Vagina (tissue), 2 donors: ENCODE data around the gene FAM9C. TPM values are rescaled to one million over a fixed set of nuclear protein-coding genes. Genes with fewer than 3 reads are reported as not detected.

Source experiments
- DNase-seq, 2 donors: peaks; one replicate each; pipeline ENCODE4 v3.0.0-alpha.2; 2017; ENCODE audit errors: extremely low spot score in 2 of 2
- H3K27ac ChIP-seq: fragments of 200-600 bp; sonication (generic); one replicate; pipeline ENCODE4 v1.5.1; 2019
- H3K27me3 ChIP-seq: fragments of 200-600 bp; sonication (generic); one replicate; pipeline ENCODE4 v1.5.1; 2019
- H3K36me3 ChIP-seq, 2 donors: fragments of 200-600 bp; sonication (generic); one replicate each; pipeline ENCODE4 v1.5.1; 2017 to 2019
- H3K4me1 ChIP-seq: fragments of 200-600 bp; sonication (generic); one replicate; pipeline ENCODE4 v1.5.1; 2019
- H3K4me3 ChIP-seq, 2 donors: fragments of 200-600 bp; sonication (generic); 1 replicate in 1 of 2; 2 replicates in 1 of 2; pipeline ENCODE4 v1.5.1; 2016 to 2019
- H3K9me3 ChIP-seq: fragments of 200-600 bp; sonication (generic); one replicate; pipeline ENCODE4 v1.5.1; 2019
- POLR2A ChIP-seq, 2 donors: fragments of 450-650 bp; IDR thresholded peaks; one replicate each; pipeline ENCODE4 v1.6.1; 2017; ENCODE audit warnings: antibody characterized with exemption in 2 of 2, mild to moderate bottlenecking in 2 of 2, moderate library complexity in 2 of 2
- POLR2AphosphoS5 ChIP-seq, 2 donors: sonication (generic); formaldehyde crosslinking; IDR thresholded peaks; one replicate each; pipeline ENCODE4 v1.9.0; 2017; ENCODE audit warnings: antibody characterized with exemption in 2 of 2, mild to moderate bottlenecking in 2 of 2, low read depth in 1 of 2; ENCODE audit not compliant: insufficient read depth in 1 of 2
- intact Hi-C: fragments of 100-400 bp; cut with DNase I; formaldehyde crosslinking; loops from one replicate; pipeline ENCODE4 v1.15.1; 2023
- total RNA-seq: library from RNA; depleted of rRNA; stranded (reverse); fragments of >200 nt; gene quantifications from one replicate; pipeline ENCODE4 v1.2.3, GENCODE V29; 2016
- TF ChIP-seq, protein P1 (sequence below), 3 experiments: fragments of 450-650 bp in 2 of 3; fragments of 200-600 bp in 1 of 3; sonication (generic) in 1 of 3; IDR thresholded peaks; one replicate each; pipeline ENCODE4 v1.5.1; 2017 to 2019; ENCODE audit warnings: antibody characterized with exemption in 3 of 3, mild to moderate bottlenecking in 2 of 3, moderate library complexity in 2 of 3

Gene FAM9C
- total RNA-seq, 1 donor from 2014 or later: not detected

- Histone ChIP-seq H3K27ac (no peak overlapping the region), H3K27me3 (no peaks in the 10 kb centered on the region), H3K4me1 (no peaks in the 10 kb centered on the region), H3K4me3 (no peak overlapping the region), H3K9me3 (no peaks in the 10 kb centered on the region), H3K36me3 (no peaks in the 10 kb centered on the region)
- intact Hi-C loops: no loop called here
- TF ChIP-seq POLR2A (IDR thresholded peaks at IDR 0.05): no peak
- TF ChIP-seq, protein P1, sequence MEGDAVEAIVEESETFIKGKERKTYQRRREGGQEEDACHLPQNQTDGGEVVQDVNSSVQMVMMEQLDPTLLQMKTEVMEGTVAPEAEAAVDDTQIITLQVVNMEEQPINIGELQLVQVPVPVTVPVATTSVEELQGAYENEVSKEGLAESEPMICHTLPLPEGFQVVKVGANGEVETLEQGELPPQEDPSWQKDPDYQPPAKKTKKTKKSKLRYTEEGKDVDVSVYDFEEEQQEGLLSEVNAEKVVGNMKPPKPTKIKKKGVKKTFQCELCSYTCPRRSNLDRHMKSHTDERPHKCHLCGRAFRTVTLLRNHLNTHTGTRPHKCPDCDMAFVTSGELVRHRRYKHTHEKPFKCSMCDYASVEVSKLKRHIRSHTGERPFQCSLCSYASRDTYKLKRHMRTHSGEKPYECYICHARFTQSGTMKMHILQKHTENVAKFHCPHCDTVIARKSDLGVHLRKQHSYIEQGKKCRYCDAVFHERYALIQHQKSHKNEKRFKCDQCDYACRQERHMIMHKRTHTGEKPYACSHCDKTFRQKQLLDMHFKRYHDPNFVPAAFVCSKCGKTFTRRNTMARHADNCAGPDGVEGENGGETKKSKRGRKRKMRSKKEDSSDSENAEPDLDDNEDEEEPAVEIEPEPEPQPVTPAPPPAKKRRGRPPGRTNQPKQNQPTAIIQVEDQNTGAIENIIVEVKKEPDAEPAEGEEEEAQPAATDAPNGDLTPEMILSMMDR (IDR thresholded peaks at IDR 0.05): no peak
- no peak for TF ChIP-seq POLR2AphosphoS5 (IDR thresholded peaks at IDR 0.05; ENCODE audit: insufficient read depth in 1 of 2, low read depth in 1 of 2)
- no peak for DNase-seq
Measured at GRCh38 chrX:13050151-13050550, 5.7 kb upstream of the FAM9C start.

GRCh38 chrX:13048280-13048679 lies 3.9 kb upstream of the FAM9C start:
- Histone ChIP-seq H3K27me3 (no peaks in the 10 kb centered on the region), H3K4me3 (no peak overlapping the region), H3K4me1 (no peaks in the 10 kb centered on the region), H3K36me3 (no peaks in the 10 kb centered on the region), H3K9me3 (no peaks in the 10 kb centered on the region), H3K27ac (no peak overlapping the region)
- intact Hi-C loops: no loop called here
- TF ChIP-seq POLR2AphosphoS5 (IDR thresholded peaks at IDR 0.05; ENCODE audit: insufficient read depth in 1 of 2, low read depth in 1 of 2) (no peak), POLR2A (IDR thresholded peaks at IDR 0.05) (no peak)
- TF ChIP-seq, protein P1 (IDR thresholded peaks at IDR 0.05): no peak
- no peak for DNase-seq

- TF ChIP-seq POLR2AphosphoS5 (IDR thresholded peaks at IDR 0.05; ENCODE audit: insufficient read depth in 1 of 2, low read depth in 1 of 2): no peak
- TF ChIP-seq, protein P1 (IDR thresholded peaks at IDR 0.05): no peak
- TF ChIP-seq POLR2A (IDR thresholded peaks at IDR 0.05): no peak
- H3K9me3 ChIP-seq: no peaks in the 10 kb centered on the region
- intact Hi-C loops: no loop called here
Measured at GRCh38 chrX:13047759-13048158, 3.3 kb upstream of the FAM9C start.

GRCh38 chrX:13046141-13046855 lies 1.9 kb upstream of the FAM9C start:
- Histone ChIP-seq H3K9me3 (no peaks in the 10 kb centered on the region), H3K4me1 (no peaks in the 10 kb centered on the region), H3K36me3 (no peaks in the 10 kb centered on the region), H3K27ac (no peak overlapping the region), H3K27me3 (no peaks in the 10 kb centered on the region), H3K4me3 (no peak overlapping the region)
- TF ChIP-seq POLR2A (IDR thresholded peaks at IDR 0.05) (no peak), POLR2AphosphoS5 (IDR thresholded peaks at IDR 0.05; ENCODE audit: insufficient read depth in 1 of 2, low read depth in 1 of 2) (no peak)
- TF ChIP-seq, protein P1 (IDR thresholded peaks at IDR 0.05): no peak
- no peak for DNase-seq
- intact Hi-C loops: no loop called here

More at GRCh38 chrX:13047759-13048158, 3.3 kb upstream of the FAM9C start:
- Histone ChIP-seq H3K4me3 (no peak overlapping the region), H3K36me3 (no peaks in the 10 kb centered on the region), H3K27me3 (no peaks in the 10 kb centered on the region), H3K4me1 (no peaks in the 10 kb centered on the region), H3K27ac (no peak overlapping the region)
- no peak for DNase-seq

DNA sequence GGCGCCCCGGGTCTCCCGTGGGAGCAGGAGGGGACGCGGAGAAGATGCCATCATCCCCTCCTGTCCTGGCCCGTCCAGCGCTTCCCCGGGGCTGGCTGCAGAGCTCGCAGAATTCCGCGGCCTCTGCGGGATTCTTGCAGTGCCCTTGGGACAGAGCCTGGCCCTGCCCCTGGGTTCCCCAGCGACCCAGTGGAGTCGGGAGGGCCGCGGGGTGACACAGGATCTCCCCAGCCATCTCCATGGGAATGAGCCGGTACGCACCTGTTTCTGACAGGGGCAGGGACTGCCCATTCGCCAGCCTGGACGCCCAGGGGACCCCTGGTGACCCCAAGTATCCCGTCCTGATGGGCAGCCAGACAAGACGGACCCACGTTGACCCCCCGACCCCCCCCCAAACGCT lies 482 bp downstream of the FAM9C start:
- Histone ChIP-seq H3K4me1 (no peaks in the 10 kb centered on the region), H3K9me3 (no peaks in the 10 kb centered on the region), H3K27me3 (no peaks in the 10 kb centered on the region), H3K4me3 (no peak overlapping the region), H3K27ac (no peak overlapping the region), H3K36me3 (no peaks in the 10 kb centered on the region)
- TF ChIP-seq POLR2A (IDR thresholded peaks at IDR 0.05) (no peak), POLR2AphosphoS5 (IDR thresholded peaks at IDR 0.05; ENCODE audit: insufficient read depth in 1 of 2, low read depth in 1 of 2) (no peak)
- TF ChIP-seq, protein P1 (IDR thresholded peaks at IDR 0.05): no peak
- intact Hi-C loops: no loop called here
- DNase-seq: no peak
